Spinal cord (tissue), 10 donors: ENCODE results near the gene EIF3M. TPM values are rescaled to one million over a fixed set of nuclear protein-coding genes. Genes with fewer than 3 reads are reported as not detected.

ENCODE experiments used
- DNase-seq, 6 donors: peaks; one replicate each; pipeline versions ENCODE4 v3.0.0 to v3.0.0-alpha.2; 2013 to 2015; ENCODE audit warnings: low spot score in 6 of 6, low read depth in 4 of 6
- H3K27ac ChIP-seq: one replicate; pipeline ENCODE4 v1.5.1; 2013; ENCODE audit warnings: low read depth, low read length, control low read depth
- H3K27me3 ChIP-seq: one replicate; pipeline ENCODE4 v1.6.1; 2013; ENCODE audit warnings: low read length; ENCODE audit not compliant: control insufficient read depth, insufficient read depth
- H3K36me3 ChIP-seq: one replicate; pipeline ENCODE4 v1.6.1; 2013; ENCODE audit warnings: low read length; ENCODE audit not compliant: control insufficient read depth, insufficient read depth
- H3K4me1 ChIP-seq: one replicate; pipeline ENCODE4 v1.6.1; 2013; ENCODE audit warnings: low read length; ENCODE audit not compliant: control insufficient read depth, insufficient read depth
- H3K4me3 ChIP-seq: one replicate; pipeline ENCODE4 v1.5.1; 2013; ENCODE audit warnings: low read depth, low read length, control low read depth
- H3K9me3 ChIP-seq: one replicate; pipeline ENCODE4 v1.6.1; 2013; ENCODE audit warnings: low read length; ENCODE audit not compliant: control insufficient read depth, insufficient read depth
- WGBS: methylation state at CpG from one replicate; pipeline ENCODE4 v1.1.5; 2013; ENCODE audit warnings: missing lambda C conversion rate; ENCODE audit not compliant: insufficient coverage; 5-methylcytosine and 5-hydroxymethylcytosine counted together
- polyA plus RNA-seq, 2 donors: library from polyadenylated mRNA; unstranded; fragments of 120-200 nt; gene quantifications; one replicate each; pipeline ENCODE4 v1.2.1, GENCODE V29; 2013; ENCODE audit not compliant: insufficient read length in 2 of 2
- total RNA-seq, 2 donors: library from RNA; depleted of rRNA in 1 of 2; stranded (reverse); fragments of 120-200 nt in 1 of 2; fragments of >200 nt in 1 of 2; gene quantifications; one replicate each; pipeline versions ENCODE4 v1.2.3 to v1.2.4, GENCODE V29; 2013 to 2014
- donor health status: healthy.

The EIF3M gene
- total and polyA plus RNA-seq, 4 donors, result 147 to 283 (median 232) TPM

DNA sequence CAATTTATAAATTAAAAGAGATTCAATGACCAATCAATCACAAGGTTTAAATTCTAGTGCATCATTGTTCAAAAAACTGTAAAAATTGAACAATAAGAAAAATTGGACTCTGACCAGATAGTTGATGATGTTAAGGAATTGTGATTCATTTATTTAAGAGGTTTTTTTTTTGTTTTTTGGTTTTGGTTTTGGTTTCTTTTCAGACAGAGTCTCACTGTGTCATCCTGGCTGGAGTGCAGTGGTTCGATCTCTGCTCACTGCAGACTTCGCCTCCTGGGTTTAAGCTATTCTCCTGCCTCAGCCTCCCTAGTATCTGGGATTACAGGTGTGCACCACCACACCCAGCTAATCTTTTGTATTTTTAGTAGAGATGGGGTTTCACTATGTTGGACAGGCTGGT, 17.1 kb upstream of the EIF3M start:
- no peaks in the 10 kb centered on the region for H3K27me3 ChIP-seq
- no peak overlapping the region for H3K27ac ChIP-seq
- WGBS, result 100% methylated on average over 1 of the region's 2 CpGs
- no peaks in the 10 kb centered on the region for H3K36me3 ChIP-seq
- no peaks in the 10 kb centered on the region for H3K4me1 ChIP-seq
- no peak overlapping the region for H3K4me3 ChIP-seq
- no peak for DNase-seq
- no peaks in the 10 kb centered on the region for H3K9me3 ChIP-seq

GRCh38 chr11:32567154-32567553, 16.5 kb upstream of the EIF3M start:
- Histone ChIP-seq H3K27me3 (no peaks in the 10 kb centered on the region), H3K4me1 (no peaks in the 10 kb centered on the region), H3K4me3 (no peak overlapping the region), H3K36me3 (no peaks in the 10 kb centered on the region), H3K27ac (no peak overlapping the region), H3K9me3 (no peaks in the 10 kb centered on the region)
- no CpG with 5 or more reads among the region's 1 CpG for WGBS
- no peak for DNase-seq

GRCh38 chr11:32569313-32569881, 14.2 kb upstream of the EIF3M start:
- no peak for DNase-seq
- Histone ChIP-seq H3K27me3 (no peaks in the 10 kb centered on the region), H3K27ac (no peak overlapping the region), H3K36me3 (no peaks in the 10 kb centered on the region), H3K9me3 (no peaks in the 10 kb centered on the region), H3K4me1 (no peaks in the 10 kb centered on the region), H3K4me3 (no peak overlapping the region)
- whole genome bisulfite sequencing, result 100% methylated on average over 1 of the region's 4 CpGs

GRCh38 chr11:32571039-32571438, 12.6 kb upstream of the EIF3M start:
- WGBS, result 58% methylated on average over 10 of the region's 10 CpGs
- Histone ChIP-seq H3K36me3 (no peaks in the 10 kb centered on the region), H3K4me3 (no peak overlapping the region), H3K4me1 (no peaks in the 10 kb centered on the region), H3K27ac (no peak overlapping the region), H3K9me3 (no peaks in the 10 kb centered on the region), H3K27me3 (no peaks in the 10 kb centered on the region)
- no peak for DNase-seq

GRCh38 chr11:32573228-32573627, 10.4 kb upstream of the EIF3M start:
- Histone ChIP-seq H3K9me3 (no peaks in the 10 kb centered on the region), H3K27ac (no peak overlapping the region), H3K4me3 (no peak overlapping the region), H3K36me3 (no peaks in the 10 kb centered on the region), H3K27me3 (no peaks in the 10 kb centered on the region), H3K4me1 (no peaks in the 10 kb centered on the region)
- 93% methylated on average over 3 of the region's 4 CpGs for WGBS
- no peak for DNase-seq

GRCh38 chr11:32574421-32574820, 9.2 kb upstream of the EIF3M start:
- H3K4me3 ChIP-seq, result no peak overlapping the region
- no peaks in the 10 kb centered on the region for H3K27me3 ChIP-seq
- no peak for DNase-seq
- H3K36me3 ChIP-seq, result no peaks in the 10 kb centered on the region
- no peaks in the 10 kb centered on the region for H3K4me1 ChIP-seq
- WGBS, result 88% methylated on average over 3 of the region's 4 CpGs
- H3K27ac ChIP-seq, result no peak overlapping the region
- no peaks in the 10 kb centered on the region for H3K9me3 ChIP-seq

DNA sequence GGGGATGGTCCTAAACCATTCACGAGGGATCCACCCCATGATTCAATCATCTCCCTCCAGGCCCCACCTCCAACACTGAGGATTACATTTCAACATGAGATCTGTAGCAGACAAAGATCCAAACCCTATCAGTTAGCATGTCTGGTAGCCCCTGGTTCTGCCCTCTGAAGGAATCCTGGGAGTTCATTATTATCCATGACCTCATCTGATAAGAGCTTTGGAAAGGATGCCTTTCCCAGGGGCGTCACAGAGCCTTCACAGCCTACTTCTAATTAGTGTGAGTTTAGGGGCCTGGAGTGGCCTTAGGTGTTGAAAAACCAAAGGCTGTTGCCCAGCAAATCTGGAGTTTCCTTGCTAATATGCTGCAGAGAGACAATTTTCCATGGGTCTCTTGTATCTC, 8.6 kb upstream of the EIF3M start:
- WGBS, result 100% methylated on average over 1 of the region's 2 CpGs
- Histone ChIP-seq H3K36me3 (no peaks in the 10 kb centered on the region), H3K9me3 (no peaks in the 10 kb centered on the region), H3K27me3 (no peaks in the 10 kb centered on the region), H3K4me3 (no peak overlapping the region), H3K4me1 (no peaks in the 10 kb centered on the region), H3K27ac (no peak overlapping the region)
- DNase-seq, result no peak

DNA sequence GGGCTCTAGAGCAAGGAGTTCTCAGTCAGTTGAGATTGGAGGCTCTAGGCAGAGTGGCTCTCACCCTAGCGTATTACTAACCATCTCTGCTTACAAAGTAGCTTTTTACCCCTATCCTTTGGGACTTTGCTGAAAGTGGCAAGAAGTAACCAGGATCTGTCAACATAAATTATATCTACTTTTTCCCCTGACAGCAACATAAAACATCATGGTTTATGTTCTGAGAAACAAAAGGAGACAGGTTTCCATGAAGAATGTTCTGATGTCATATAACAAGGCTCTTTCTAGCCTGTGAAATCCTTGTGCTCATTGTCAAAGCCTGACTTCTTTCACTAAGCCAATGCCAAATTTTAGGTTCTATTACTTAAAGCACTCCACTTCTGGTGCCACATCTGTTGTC, 7.2 kb upstream of the EIF3M start:
- WGBS, result no CpG with 5 or more reads among the region's 1 CpG
- H3K4me1 ChIP-seq, result no peaks in the 10 kb centered on the region
- DNase-seq, result no peak

GRCh38 chr11:32580967-32581366, 2.7 kb upstream of the EIF3M start:
- Histone ChIP-seq H3K27me3 (no peaks in the 10 kb centered on the region), H3K4me1 (peaks cover 8% of the 10 kb centered on the region), H3K27ac (no peak overlapping the region), H3K9me3 (no peaks in the 10 kb centered on the region), H3K36me3 (no peaks in the 10 kb centered on the region), H3K4me3 (no peak overlapping the region)
- WGBS, result no CpG with 5 or more reads among the region's 2 CpGs
- DNase-seq, result no peak

More for the DNA sequence above, 7.2 kb upstream of the EIF3M start:
- Histone ChIP-seq H3K9me3 (no peaks in the 10 kb centered on the region), H3K27me3 (no peaks in the 10 kb centered on the region), H3K36me3 (no peaks in the 10 kb centered on the region), H3K27ac (no peak overlapping the region), H3K4me3 (no peak overlapping the region)

DNA sequence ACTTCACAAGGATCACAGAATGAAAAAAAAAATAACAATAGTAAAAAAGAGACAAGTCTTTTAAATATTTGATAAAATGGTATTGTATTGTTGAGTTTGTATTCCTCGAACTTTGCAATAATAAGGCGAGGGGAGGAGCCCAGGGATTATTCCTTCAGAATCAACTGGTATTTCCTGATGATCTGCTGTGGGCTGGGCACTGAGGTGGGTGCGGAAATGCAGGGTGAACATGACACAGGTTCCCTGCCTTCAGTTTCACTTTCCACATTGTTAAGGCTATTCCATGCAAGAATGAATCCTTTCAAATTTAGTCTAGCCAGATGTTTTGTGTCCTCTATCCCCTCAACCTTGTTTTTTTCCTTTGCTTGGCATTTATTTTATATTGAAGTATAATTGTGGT, 2.1 kb upstream of the EIF3M start:
- H3K4me1 ChIP-seq, result peaks cover 9% of the 10 kb centered on the region
- no peak overlapping the region for H3K4me3 ChIP-seq
- no peak overlapping the region for H3K27ac ChIP-seq
- WGBS, result 92% methylated on average over 3 of the region's 3 CpGs
- H3K9me3 ChIP-seq, result no peaks in the 10 kb centered on the region
- H3K36me3 ChIP-seq, result no peaks in the 10 kb centered on the region
- no peak for DNase-seq
- no peaks in the 10 kb centered on the region for H3K27me3 ChIP-seq
